GM12878 (cell line): ENCODE measurements around the gene RGN. TPM values are rescaled to one million over a fixed set of nuclear protein-coding genes. Genes with fewer than 3 reads are reported as not detected.

Source experiments
- CEBPB ChIP-seq, 2 experiments: fragments of 150-350 bp in 1 of 2; IDR thresholded peaks; 2 replicates each; pipeline ENCODE4 v1.6.1; 2012 to 2014; ENCODE audit warnings: low read depth in 2 of 2, low read length in 2 of 2, borderline replicate concordance in 1 of 2, inconsistent platforms in 1 of 2
- DPF2 ChIP-seq: fragments of 450-650 bp; IDR thresholded peaks from 2 replicates; pipeline ENCODE4 v1.6.1; 2017; ENCODE audit warnings: mild to moderate bottlenecking
- FOS ChIP-seq: IDR thresholded peaks from 3 replicates; pipeline ENCODE4 v1.6.1; 2011; ENCODE audit warnings: borderline replicate concordance; ENCODE audit not compliant: insufficient read length; ENCODE audit errors: extremely low read depth
- HDAC2 ChIP-seq: fragments of 200-600 bp; sonication (generic); IDR thresholded peaks from 2 replicates; pipeline ENCODE4 v1.6.1; 2017
- IKZF2 ChIP-seq, 2 experiments: fragments of 450-650 bp; IDR thresholded peaks; 2 replicates each; pipeline ENCODE4 v1.6.1; 2017; ENCODE audit warnings: mild to moderate bottlenecking in 2 of 2, moderate library complexity in 2 of 2
- KDM1A ChIP-seq: fragments of 200-600 bp; sonication (generic); IDR thresholded peaks from 2 replicates; pipeline ENCODE4 v1.6.1; 2016; ENCODE audit warnings: borderline replicate concordance
- MAX ChIP-seq: IDR thresholded peaks from 2 replicates; pipeline ENCODE4 v1.6.1; 2012; ENCODE audit warnings: low read depth, low read length, improper control_type of control experiment
- MTA2 ChIP-seq: fragments of 450-650 bp; IDR thresholded peaks from 2 replicates; pipeline ENCODE4 v1.6.1; 2016; ENCODE audit warnings: low read depth, mild to moderate bottlenecking, moderate library complexity
- NFYB ChIP-seq: IDR thresholded peaks from 2 replicates; pipeline ENCODE4 v1.6.1; 2011; ENCODE audit warnings: low read depth, mild to moderate bottlenecking, low read length, improper control_type of control experiment, moderate library complexity; ENCODE audit not compliant: insufficient read depth
- NR2C1 ChIP-seq: fragments of 450-650 bp; IDR thresholded peaks from 2 replicates; pipeline ENCODE4 v1.6.1; 2017; ENCODE audit warnings: antibody characterized with exemption, mild to moderate bottlenecking, moderate library complexity
- POLR2AphosphoS5 ChIP-seq: IDR thresholded peaks from 2 replicates; pipeline ENCODE4 v1.6.1; 2011; ENCODE audit warnings: mild to moderate bottlenecking, low read length, inconsistent platforms
- RELA ChIP-seq: fragments of 450-650 bp; IDR thresholded peaks from 2 replicates; pipeline ENCODE4 v1.8.0; 2014; ENCODE audit warnings: borderline replicate concordance; ENCODE audit not compliant: partially characterized antibody
- RFX5 ChIP-seq: IDR thresholded peaks from 2 replicates; pipeline ENCODE4 v1.6.1; 2011; ENCODE audit warnings: low read depth, low read length, improper control_type of control experiment
- SKIL ChIP-seq: fragments of 450-650 bp; IDR thresholded peaks from 2 replicates; pipeline ENCODE4 v1.6.1; 2017; ENCODE audit warnings: mild to moderate bottlenecking, low read depth, inconsistent platforms; ENCODE audit not compliant: poor library complexity, severe bottlenecking
- SP1 ChIP-seq: IDR thresholded peaks from one replicate; pipeline ENCODE4 v1.6.1; 2011; ENCODE audit warnings: low read depth, low read length
- YY1 ChIP-seq: IDR thresholded peaks from 2 replicates; pipeline ENCODE4 v1.6.1; 2011; ENCODE audit warnings: low read depth, mild to moderate bottlenecking, low read length
- ZBTB33 ChIP-seq: fragments of 450-650 bp; IDR thresholded peaks from 2 replicates; pipeline ENCODE4 v1.6.1; 2017; ENCODE audit warnings: mild to moderate bottlenecking
- ZNF24 ChIP-seq: fragments of 450-650 bp; IDR thresholded peaks from 2 replicates; pipeline ENCODE4 v1.6.1; 2017; ENCODE audit warnings: antibody characterized with exemption, mild to moderate bottlenecking
- polyA plus RNA-seq, 11 experiments: library from polyadenylated mRNA; depleted of rRNA in 4 of 11; unstranded in 6 of 11; stranded (reverse) in 5 of 11; fragments of >200 nt; fragmentation: Nextera tagmentation in 4 of 11; fragmentation: Illumina TruSeq in 1 of 11; extraction: Ambion mirVana in 4 of 11; extraction: Trizol in 1 of 11; gene quantifications; 1 replicate in 1 of 11; 2 replicates in 10 of 11; pipeline versions ENCODE4 v1.2.1 to v1.2.3, GENCODE V29; 2011 to 2016; ENCODE audit warnings: inconsistent platforms in 2 of 11, missing spikeins in 2 of 11, low read depth in 1 of 11
- total RNA-seq, 4 experiments: library from RNA; depleted of rRNA in 3 of 4; stranded (reverse); fragments of >200 nt in 3 of 4; fragmentation: Illumina TruSeq in 1 of 4; extraction: Trizol in 1 of 4; gene quantifications; 2 replicates each; pipeline versions ENCODE4 v1.2.1 to v1.2.3, GENCODE V29; 2013 to 2021

RGN gene
- total and polyA plus RNA-seq, 10 of the 15 experiments (the other 5 are each of a cell fraction or from before 2014, with no cell fraction given) = 0.15 TPM; not detected in 9

- TF ChIP-seq MTA2 (no peak), POLR2AphosphoS5 (peak; percentile 81), RFX5 (peak; percentile 75), SP1 (peak; percentile 99), YY1 (peak; percentile 67), NFYB (peak; percentile 91), KDM1A (no peak), ZNF24 (no peak), FOS (peak; percentile 63), NR2C1 (peak; percentile 69), SKIL (peak; percentile 57), HDAC2 (no peak), IKZF2 (IDR thresholded peaks at IDR 0.05) (peak in 1 of 2 experiments; percentile 29; a peak in 1 of 4 replicates), ZBTB33 (no peak), MAX (no peak; the same call in 1 of the 2 replicates), DPF2 (peak; percentile 97), CEBPB (IDR thresholded peaks at IDR 0.05; ENCODE audit: borderline replicate concordance in 1 of 2, low read depth in 2 of 2, low read length in 2 of 2) (no peak), RELA (no peak)
These were observed 51.1 kb downstream of the RGN start (continued) for GRCh38 chrX:47129157-47129898.
